Brain microvascular endothelial cell (primary cell): ENCODE results near the gene OR51B4.
"Not testable (repeated sequence)": the region's sequence is repeated elsewhere in the genome, so short reads cannot be mapped to it uniquely, and the experiment has no call there.

ENCODE experiments used
- DNase-seq: peaks from one replicate; pipeline ENCODE4 v3.0.0-alpha.2; 2020
- H3K27ac ChIP-seq: fragments of 250-450 bp; sonication (Bioruptor Pico); 2 replicates; pipeline ENCODE4 v1.5.1; 2020; ENCODE audit warnings: mild to moderate bottlenecking, moderate library complexity
- H3K27me3 ChIP-seq: fragments of 250-450 bp; sonication (Bioruptor Pico); replicated peaks from 2 replicates; pipeline ENCODE4 v1.5.1; 2020; ENCODE audit warnings: mild to moderate bottlenecking
- H3K36me3 ChIP-seq: fragments of 250-450 bp; sonication (Bioruptor Pico); replicated peaks from 2 replicates; pipeline ENCODE4 v1.5.1; 2020; ENCODE audit warnings: mild to moderate bottlenecking
- H3K4me3 ChIP-seq: 2 replicates; pipeline ENCODE4 v1.5.1; 2011; ENCODE audit warnings: low read depth, mild to moderate bottlenecking, control low read depth, low read length, moderate library complexity
- in situ Hi-C: cut with HindIII; loops from 2 replicates; pipeline ENCODE4 v1.10.0; 2017; ENCODE audit warnings: low sequenced_read_pairs, low pct_ligation_motif_present
- TF ChIP-seq, protein P1 (sequence below): IDR thresholded peaks from 2 replicates; pipeline ENCODE4 v1.5.1; 2011; ENCODE audit warnings: low read depth, mild to moderate bottlenecking, moderate library complexity, low read length, control low read depth, inconsistent platforms; ENCODE audit errors: missing control alignments

The OR51B4 gene

DNA sequence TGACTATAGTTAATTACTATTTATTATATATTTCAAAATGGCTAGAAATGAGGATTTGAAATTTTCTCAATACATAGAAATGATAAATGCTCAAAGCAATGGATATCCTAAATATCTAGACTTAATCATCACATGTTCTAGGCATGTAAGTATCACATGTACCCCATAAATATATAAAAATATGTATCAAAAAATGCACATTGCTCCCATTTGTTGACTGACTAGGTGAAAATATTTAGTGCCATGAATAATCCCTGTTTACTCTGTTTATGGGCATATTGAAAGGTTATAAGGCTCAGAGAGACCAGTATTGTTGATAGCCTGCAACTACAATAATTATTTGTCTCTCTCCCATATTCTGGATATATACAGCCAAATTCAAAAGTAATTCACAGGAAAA is 35.1 kb downstream of the OR51B4 start:
- Histone ChIP-seq H3K36me3 (no peaks in the 10 kb centered on the region), H3K27ac (no peak overlapping the region), H3K4me3 (no peak overlapping the region), H3K27me3 (no peaks in the 10 kb centered on the region)
- in situ Hi-C loops = no loop called here
- DNase-seq = no peak
- TF ChIP-seq, protein P1, sequence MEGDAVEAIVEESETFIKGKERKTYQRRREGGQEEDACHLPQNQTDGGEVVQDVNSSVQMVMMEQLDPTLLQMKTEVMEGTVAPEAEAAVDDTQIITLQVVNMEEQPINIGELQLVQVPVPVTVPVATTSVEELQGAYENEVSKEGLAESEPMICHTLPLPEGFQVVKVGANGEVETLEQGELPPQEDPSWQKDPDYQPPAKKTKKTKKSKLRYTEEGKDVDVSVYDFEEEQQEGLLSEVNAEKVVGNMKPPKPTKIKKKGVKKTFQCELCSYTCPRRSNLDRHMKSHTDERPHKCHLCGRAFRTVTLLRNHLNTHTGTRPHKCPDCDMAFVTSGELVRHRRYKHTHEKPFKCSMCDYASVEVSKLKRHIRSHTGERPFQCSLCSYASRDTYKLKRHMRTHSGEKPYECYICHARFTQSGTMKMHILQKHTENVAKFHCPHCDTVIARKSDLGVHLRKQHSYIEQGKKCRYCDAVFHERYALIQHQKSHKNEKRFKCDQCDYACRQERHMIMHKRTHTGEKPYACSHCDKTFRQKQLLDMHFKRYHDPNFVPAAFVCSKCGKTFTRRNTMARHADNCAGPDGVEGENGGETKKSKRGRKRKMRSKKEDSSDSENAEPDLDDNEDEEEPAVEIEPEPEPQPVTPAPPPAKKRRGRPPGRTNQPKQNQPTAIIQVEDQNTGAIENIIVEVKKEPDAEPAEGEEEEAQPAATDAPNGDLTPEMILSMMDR = no peak

DNA sequence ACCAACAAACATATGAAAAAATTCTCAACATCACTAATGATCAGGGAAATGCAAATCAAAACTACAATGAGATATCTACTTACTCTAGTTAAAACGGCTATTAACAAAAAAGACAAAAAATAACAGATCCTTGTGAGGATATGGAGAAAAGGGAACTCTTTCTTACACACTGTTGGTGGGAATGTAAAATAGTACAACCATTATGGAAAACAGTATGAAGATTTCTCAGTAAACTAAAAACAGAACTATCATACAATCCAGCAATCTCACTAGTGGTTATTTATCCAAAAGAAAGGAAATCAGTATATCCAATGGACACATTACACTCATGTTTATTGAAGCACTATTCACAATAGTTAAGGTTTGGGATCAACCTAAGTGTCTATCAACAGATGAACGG is 35.9 kb downstream of the OR51B4 start:
- Histone ChIP-seq H3K36me3 (no peaks in the 10 kb centered on the region), H3K27ac (no peak overlapping the region), H3K4me3 (no peak overlapping the region), H3K27me3 (no peaks in the 10 kb centered on the region)
- no peak for DNase-seq
- TF ChIP-seq, protein P1 = no peak
- in situ Hi-C loops = no loop called here

DNA sequence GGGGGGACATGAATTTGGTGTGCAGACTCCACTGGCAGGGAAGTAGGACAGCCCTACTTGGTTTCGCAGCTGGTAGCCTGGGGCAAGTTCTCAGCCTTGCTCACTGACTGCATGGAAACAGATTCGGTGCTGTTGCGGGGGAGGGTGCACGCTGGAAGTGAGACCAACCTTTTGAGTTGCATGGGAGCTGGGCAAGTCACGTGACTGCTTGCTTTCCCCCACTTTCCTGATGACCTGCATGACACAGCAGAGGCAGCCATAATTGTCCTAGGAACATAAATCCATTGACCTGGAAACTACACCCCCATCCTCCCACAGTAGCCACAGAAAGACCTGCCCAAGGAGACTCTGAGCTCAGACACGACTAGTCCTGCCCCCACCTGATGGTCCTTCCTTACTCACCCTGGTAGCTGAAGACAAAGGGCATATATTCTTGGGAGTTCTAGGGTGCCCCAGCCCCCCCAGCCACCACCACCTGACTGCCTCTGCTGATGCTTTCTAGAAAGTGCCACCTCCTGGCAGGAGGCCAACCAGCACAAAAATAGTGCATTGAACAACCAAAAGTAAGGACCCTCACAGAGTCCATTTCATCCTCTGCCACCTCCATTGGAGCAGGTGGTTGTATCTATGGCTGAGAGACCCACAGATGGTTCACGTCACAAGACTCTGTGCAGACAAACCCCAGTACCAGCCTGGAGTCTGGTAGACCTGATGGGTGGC is 43.0 kb downstream of the OR51B4 start:
- Histone ChIP-seq H3K27ac (no peak overlapping the region), H3K27me3 (no peaks in the 10 kb centered on the region), H3K36me3 (no peaks in the 10 kb centered on the region), H3K4me3 (no peak overlapping the region)
- TF ChIP-seq, protein P1 = no peak
- in situ Hi-C loops = no loop called here
- DNase-seq = no peak

DNA sequence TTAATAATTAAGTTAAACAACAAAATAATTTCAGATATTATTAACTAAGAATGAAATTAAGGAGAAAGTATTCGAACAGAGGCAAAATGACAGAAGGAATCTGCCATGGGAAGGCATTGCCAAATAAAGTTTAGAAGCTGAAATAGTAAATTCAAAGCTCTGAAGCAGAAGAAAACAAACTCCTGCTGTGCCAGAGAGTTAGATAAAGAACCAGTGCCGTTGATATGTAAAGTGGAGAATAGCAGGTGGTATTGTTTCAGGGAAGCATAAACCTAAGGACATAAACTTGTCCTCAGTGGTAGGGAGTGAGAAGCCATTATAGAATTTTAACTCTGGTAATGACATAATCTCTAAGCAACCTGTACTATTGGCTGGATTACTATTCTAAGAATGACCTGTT is 44.5 kb downstream of the OR51B4 start:
- TF ChIP-seq, protein P1 = no peak
- Histone ChIP-seq H3K27me3 (no peaks in the 10 kb centered on the region), H3K4me3 (no peak overlapping the region), H3K27ac (no peak overlapping the region), H3K36me3 (no peaks in the 10 kb centered on the region)
- in situ Hi-C loops = no loop called here
- DNase-seq = no peak

DNA sequence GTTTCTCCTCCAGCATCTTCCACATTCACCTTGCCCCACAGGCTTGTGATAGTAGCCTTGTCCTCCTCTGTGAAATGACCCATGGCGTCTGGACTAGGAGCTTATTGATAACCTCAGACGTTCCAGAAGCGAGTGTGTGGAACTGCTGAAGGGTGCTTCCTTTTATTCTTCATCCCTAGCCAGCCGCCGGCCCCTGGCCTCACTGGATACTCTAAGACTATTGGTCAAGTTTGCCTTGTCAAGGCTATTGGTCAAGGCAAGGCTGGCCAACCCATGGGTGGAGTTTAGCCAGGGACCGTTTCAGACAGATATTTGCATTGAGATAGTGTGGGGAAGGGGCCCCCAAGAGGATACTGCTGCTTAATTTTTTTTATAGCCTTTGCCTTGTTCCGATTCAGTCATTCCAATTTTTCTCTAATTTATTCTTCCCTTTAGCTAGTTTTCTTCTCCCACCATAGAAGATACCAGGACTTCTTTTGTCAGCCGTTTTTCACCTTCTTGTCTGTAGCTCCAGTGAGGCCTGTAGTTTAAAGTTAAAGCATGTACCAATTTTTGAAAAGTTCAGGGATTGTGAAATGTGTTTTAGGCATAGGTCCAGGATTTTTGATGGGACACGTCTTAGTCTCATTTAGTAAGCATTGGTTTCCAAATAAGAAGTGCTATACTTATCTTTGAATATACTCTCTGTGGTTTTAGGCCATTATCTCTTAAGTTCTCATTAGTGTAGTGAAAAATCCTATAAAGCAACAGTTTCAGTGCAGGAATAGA is 46.9 kb downstream of the OR51B4 start, which contains the start of gene HBG2:
HBG2 (minus strand) TSS at position 136 of the 768 bp plus-strand sequence; CDS start at position 83, 53 bp downstream.
- H3K36me3 ChIP-seq, in situ Hi-C loops, H3K4me3 ChIP-seq, H3K27me3 ChIP-seq, DNase-seq, H3K27ac ChIP-seq: not testable (repeated sequence)

DNA sequence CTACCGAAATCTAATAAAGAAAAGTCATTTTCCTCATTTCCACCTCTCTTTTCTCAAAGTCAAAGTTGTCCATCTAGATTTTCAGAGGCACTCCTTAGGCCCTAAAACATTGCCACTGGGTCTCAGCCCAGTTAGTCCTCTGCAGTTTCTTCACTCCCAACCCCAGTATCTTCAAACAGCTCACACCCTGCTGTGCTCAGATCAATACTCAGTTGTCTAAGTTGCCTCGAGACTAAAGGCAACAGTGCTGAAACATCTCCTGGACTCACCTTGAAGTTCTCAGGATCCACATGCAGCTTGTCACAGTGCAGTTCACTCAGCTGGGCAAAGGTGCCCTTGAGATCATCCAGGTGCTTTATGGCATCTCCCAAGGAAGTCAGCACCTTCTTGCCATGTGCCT is 47.7 kb downstream of the OR51B4 start:
- DNase-seq, in situ Hi-C loops, H3K27me3 ChIP-seq, H3K36me3 ChIP-seq, H3K27ac ChIP-seq, H3K4me3 ChIP-seq: not testable (repeated sequence)

DNA sequence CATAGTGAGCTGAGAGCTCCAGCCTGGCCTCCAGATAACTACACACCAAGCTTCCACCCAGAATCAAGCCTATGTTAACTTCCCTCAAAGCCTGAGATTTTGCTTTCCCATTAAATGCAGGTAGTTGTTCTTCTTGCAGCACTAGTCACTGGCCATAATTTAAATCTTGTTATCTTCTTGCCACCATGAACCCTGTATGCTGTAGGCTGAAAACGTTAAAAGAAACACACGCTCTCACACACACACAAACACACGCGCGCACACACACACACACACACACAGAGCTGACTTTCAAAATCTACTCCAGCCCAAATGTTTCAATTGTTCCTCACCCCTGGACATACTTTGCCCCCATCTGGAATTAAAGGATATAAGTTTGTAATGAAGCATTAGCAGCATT is 48.3 kb downstream of the OR51B4 start:
- DNase-seq, H3K36me3 ChIP-seq, in situ Hi-C loops, H3K4me3 ChIP-seq, H3K27me3 ChIP-seq, H3K27ac ChIP-seq: not testable (repeated sequence)
